ENCODE data around the gene UBE4B.

DNA sequence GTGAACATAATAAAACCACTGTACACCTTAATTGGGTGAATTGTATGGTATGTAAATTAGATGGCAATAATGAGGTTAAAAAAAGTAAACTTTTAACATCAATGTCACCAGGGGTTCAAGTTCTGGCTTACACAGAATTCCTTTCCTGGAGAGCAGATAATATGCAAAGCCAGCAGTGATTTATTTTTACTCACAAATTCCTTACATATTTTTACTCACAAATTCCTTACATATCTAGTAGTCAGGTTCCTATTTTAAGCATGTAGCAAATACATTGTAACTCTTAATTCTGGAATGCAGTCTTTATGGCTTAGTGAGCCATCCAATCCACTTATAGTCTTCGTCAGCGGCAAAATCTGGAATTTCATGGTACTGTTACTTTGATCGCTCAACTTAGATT is 1.3 kb upstream of the UBE4B start:
- TF ChIP-seq, protein P1, sequence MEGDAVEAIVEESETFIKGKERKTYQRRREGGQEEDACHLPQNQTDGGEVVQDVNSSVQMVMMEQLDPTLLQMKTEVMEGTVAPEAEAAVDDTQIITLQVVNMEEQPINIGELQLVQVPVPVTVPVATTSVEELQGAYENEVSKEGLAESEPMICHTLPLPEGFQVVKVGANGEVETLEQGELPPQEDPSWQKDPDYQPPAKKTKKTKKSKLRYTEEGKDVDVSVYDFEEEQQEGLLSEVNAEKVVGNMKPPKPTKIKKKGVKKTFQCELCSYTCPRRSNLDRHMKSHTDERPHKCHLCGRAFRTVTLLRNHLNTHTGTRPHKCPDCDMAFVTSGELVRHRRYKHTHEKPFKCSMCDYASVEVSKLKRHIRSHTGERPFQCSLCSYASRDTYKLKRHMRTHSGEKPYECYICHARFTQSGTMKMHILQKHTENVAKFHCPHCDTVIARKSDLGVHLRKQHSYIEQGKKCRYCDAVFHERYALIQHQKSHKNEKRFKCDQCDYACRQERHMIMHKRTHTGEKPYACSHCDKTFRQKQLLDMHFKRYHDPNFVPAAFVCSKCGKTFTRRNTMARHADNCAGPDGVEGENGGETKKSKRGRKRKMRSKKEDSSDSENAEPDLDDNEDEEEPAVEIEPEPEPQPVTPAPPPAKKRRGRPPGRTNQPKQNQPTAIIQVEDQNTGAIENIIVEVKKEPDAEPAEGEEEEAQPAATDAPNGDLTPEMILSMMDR (IDR thresholded peaks at IDR 0.05 in 8 of 11, conservative IDR thresholded peaks at IDR 0.05 in 3 of 11) = no peak
- TF ChIP-seq POLR2A (IDR thresholded peaks at IDR 0.05) = no peak
- TF ChIP-seq POLR2AphosphoS5 (IDR thresholded peaks at IDR 0.05) = no peak

Data from spleen (tissue), 7 donors.